Skin of body (tissue), 2 donors: ENCODE results near the gene YPEL2. TPM values are rescaled to one million over a fixed set of nuclear protein-coding genes. Genes with fewer than 3 reads are reported as not detected.

Source experiments
- DNase-seq: peaks from one replicate; lab custom pipeline; 2025; lab: John Stamatoyannopoulos, UW
- total RNA-seq: library from RNA; depleted of rRNA; stranded (reverse); fragments of >200 nt; gene quantifications from one replicate; pipeline ENCODE4 v1.2.3, GENCODE V29; 2014

Gene YPEL2
- total RNA-seq, 1 donor from 2014 or later, result 25.4 TPM

GRCh38 chr17:59330053-59330942 lies 1.2 kb upstream of the YPEL2 start:
- DNase-seq, result peak; percentile 26

GRCh38 chr17:59331929-59332748 lies 684 bp downstream of the YPEL2 start:
- DNase-seq, result no peak

- DNase-seq, result no peak
These were observed 1.4 kb downstream of the YPEL2 start for GRCh38 chr17:59332749-59333377.

GRCh38 chr17:59333836-59334235 lies 2.4 kb downstream of the YPEL2 start:
- DNase-seq, result no peak

- no peak for DNase-seq
These were observed 4.2 kb downstream of the YPEL2 start for GRCh38 chr17:59335685-59336084.

- no peak for DNase-seq
These were observed 6.4 kb downstream of the YPEL2 start for GRCh38 chr17:59337741-59338299.

GRCh38 chr17:59338498-59338897 lies 7.0 kb downstream of the YPEL2 start:
- no peak for DNase-seq

GRCh38 chr17:59341922-59342321 lies 10.5 kb downstream of the YPEL2 start:
- DNase-seq, result no peak

- DNase-seq, result no peak
These were observed 11.3 kb downstream of the YPEL2 start for GRCh38 chr17:59342681-59343131.

GRCh38 chr17:59345476-59345875 lies 14.0 kb downstream of the YPEL2 start:
- no peak for DNase-seq

- no peak for DNase-seq
These were observed 14.9 kb downstream of the YPEL2 start for GRCh38 chr17:59346341-59346740.

- no peak for DNase-seq
These were observed 15.5 kb downstream of the YPEL2 start for GRCh38 chr17:59346876-59347407.

GRCh38 chr17:59347975-59348391 lies 16.5 kb downstream of the YPEL2 start:
- DNase-seq, result no peak

- no peak for DNase-seq
These were observed 17.7 kb downstream of the YPEL2 start for GRCh38 chr17:59349178-59349577.

- DNase-seq, result no peak
These were observed 21.8 kb downstream of the YPEL2 start for GRCh38 chr17:59353106-59353854.

- no peak for DNase-seq
These were observed 22.7 kb downstream of the YPEL2 start for GRCh38 chr17:59353936-59354755.

GRCh38 chr17:59355030-59355701 lies 23.7 kb downstream of the YPEL2 start:
- DNase-seq, result no peak

GRCh38 chr17:59355702-59356325 lies 24.4 kb downstream of the YPEL2 start:
- DNase-seq, result no peak
